Stimulated activated CD4-positive, alpha-beta T cell treated with anti-CD3 and anti-CD28 coated beads, Interleukin-15, amount 100 ng/mL, for 48 hours (primary cell): Measurements from ENCODE around the gene FZD1.
"Not testable (repeated sequence)": the region's sequence is repeated elsewhere in the genome, so short reads cannot be mapped to it uniquely, and the experiment has no call there.

Source experiments
- DNase-seq, 2 donors: peaks; one replicate each; pipeline ENCODE4 v3.0.0-alpha.2; 2020; ENCODE audit warnings: low read depth in 2 of 2

The FZD1 gene

GRCh38 chr7:91297939-91298338 is 33.7 kb downstream of the FZD1 start:
- no peak for DNase-seq

GRCh38 chr7:91299952-91300775 is 35.9 kb downstream of the FZD1 start:
- DNase-seq = no peak

GRCh38 chr7:91302794-91303193 is 38.6 kb downstream of the FZD1 start:
- DNase-seq = no peak

GRCh38 chr7:91306266-91306665 is 42.0 kb downstream of the FZD1 start:
- no peak for DNase-seq

GRCh38 chr7:91307467-91307866 is 43.2 kb downstream of the FZD1 start:
- DNase-seq = no peak

- DNase-seq = not testable (repeated sequence)
These were observed 44.0 kb downstream of the FZD1 start for GRCh38 chr7:91308191-91308590.

GRCh38 chr7:91310830-91311460 is 46.7 kb downstream of the FZD1 start:
- DNase-seq = no peak

GRCh38 chr7:91311839-91312238 is 47.6 kb downstream of the FZD1 start:
- no peak for DNase-seq

- no peak for DNase-seq
These were observed 48.9 kb downstream of the FZD1 start for GRCh38 chr7:91313113-91313512.

GRCh38 chr7:91314591-91315323 is 50.5 kb downstream of the FZD1 start:
- DNase-seq = no peak

GRCh38 chr7:91316426-91316825 is 52.2 kb downstream of the FZD1 start:
- DNase-seq = no peak

- DNase-seq = no peak
These were observed 55.1 kb downstream of the FZD1 start for GRCh38 chr7:91319351-91319750.

GRCh38 chr7:91320366-91321078 is 56.3 kb downstream of the FZD1 start:
- DNase-seq = no peak
